Gastrocnemius medialis (tissue), 4 donors: Measurements from ENCODE around the gene DEPDC4. TPM values are rescaled to one million over a fixed set of nuclear protein-coding genes. Genes with fewer than 3 reads are reported as not detected.

Experiments
- ATAC-seq, 2 donors: fragments of 150-250 bp; one replicate each; pipeline ENCODE4 v1.9.1; 2016
- DNase-seq, 2 donors: peaks; one replicate each; pipeline ENCODE4 v3.0.0-alpha.2; 2019
- H3K27ac ChIP-seq, 4 donors: fragments of 200-600 bp; sonication (generic); 1 replicate in 1 of 4; 2 replicates in 3 of 4; pipeline ENCODE4 v1.5.1; 2016 to 2018; ENCODE audit warnings: mild to moderate bottlenecking in 2 of 4, moderate library complexity in 1 of 4
- H3K27me3 ChIP-seq, 3 donors: fragments of 200-600 bp; sonication (generic) in 2 of 3; 1 replicate in 1 of 3; 2 replicates in 2 of 3; pipeline versions ENCODE4 v1.5.1 to v1.6.0; 2016 to 2019; ENCODE audit warnings: mild to moderate bottlenecking in 1 of 3, moderate library complexity in 1 of 3
- H3K36me3 ChIP-seq, 2 donors: fragments of 200-600 bp; sonication (generic) in 1 of 2; one replicate each; pipeline ENCODE4 v1.5.1; 2017 to 2018
- H3K4me1 ChIP-seq, 2 donors: fragments of 200-600 bp; sonication (generic) in 1 of 2; one replicate each; pipeline ENCODE4 v1.5.1; 2016 to 2017; ENCODE audit warnings: mild to moderate bottlenecking in 2 of 2
- H3K4me3 ChIP-seq, 4 donors: fragments of 200-600 bp; sonication (generic) in 3 of 4; 1 replicate in 1 of 4; 2 replicates in 3 of 4; pipeline ENCODE4 v1.5.1; 2016 to 2019; ENCODE audit warnings: mild to moderate bottlenecking in 2 of 4
- H3K9me3 ChIP-seq, 3 donors: fragments of 200-600 bp; sonication (generic) in 2 of 3; 1 replicate in 1 of 3; 2 replicates in 2 of 3; pipeline ENCODE4 v1.5.1; 2016 to 2019
- POLR2A ChIP-seq, 2 donors: fragments of 450-650 bp; IDR thresholded peaks; one replicate each; pipeline ENCODE4 v1.6.1; 2017; ENCODE audit warnings: antibody characterized with exemption in 2 of 2, mild to moderate bottlenecking in 2 of 2, moderate library complexity in 2 of 2
- in situ Hi-C, 4 donors: fragments of 200-750 bp; cut with MboI; loops; one replicate each; pipeline versions ENCODE4 v1.15.0 to v1.8.0; 2017; ENCODE audit warnings: low sequenced_read_pairs in 4 of 4
- intact Hi-C: fragments of 100-400 bp; cut with DNase I; formaldehyde crosslinking; loops from one replicate; pipeline ENCODE4 v1.15.1; 2023; ENCODE audit warnings: low total_unique reads
- total RNA-seq, 4 donors: library from RNA; depleted of rRNA; stranded (reverse); fragments of >200 nt; gene quantifications; one replicate each; pipeline versions ENCODE4 v1.1.0 to v1.2.3, GENCODE V29; 2016
- TF ChIP-seq, protein P1 (sequence below), 5 experiments: fragments of 450-650 bp in 3 of 5; fragments of 200-600 bp in 2 of 5; sonication (generic) in 2 of 5; IDR thresholded peaks in 4 of 5; conservative IDR thresholded peaks in 1 of 5; 1 replicate in 4 of 5; 2 replicates in 1 of 5; pipeline ENCODE4 v1.5.1; 2016 to 2019; ENCODE audit warnings: antibody characterized with exemption in 5 of 5, mild to moderate bottlenecking in 3 of 5, moderate library complexity in 3 of 5

The DEPDC4 gene
- total RNA-seq, 4 donors from 2014 or later, result not detected

- DNase-seq (no peak), ATAC-seq (no peak)
- no peak overlapping the region for H3K4me3 ChIP-seq
- in situ Hi-C loops (loop anchor here in 1 of 4 donors (25.0 kb wide), 1 partner anchor 409 kb away; no protein-coding TSS in a partner anchor), intact Hi-C loops (no loop called here)
- no peaks in the 10 kb centered on the region for H3K27me3 ChIP-seq
- H3K36me3 ChIP-seq, result peaks cover 3 to 51% of the 10 kb centered on the region in 2 donors
- no peaks in the 10 kb centered on the region for H3K4me1 ChIP-seq
- no peak overlapping the region for H3K27ac ChIP-seq
- TF ChIP-seq, protein P1, sequence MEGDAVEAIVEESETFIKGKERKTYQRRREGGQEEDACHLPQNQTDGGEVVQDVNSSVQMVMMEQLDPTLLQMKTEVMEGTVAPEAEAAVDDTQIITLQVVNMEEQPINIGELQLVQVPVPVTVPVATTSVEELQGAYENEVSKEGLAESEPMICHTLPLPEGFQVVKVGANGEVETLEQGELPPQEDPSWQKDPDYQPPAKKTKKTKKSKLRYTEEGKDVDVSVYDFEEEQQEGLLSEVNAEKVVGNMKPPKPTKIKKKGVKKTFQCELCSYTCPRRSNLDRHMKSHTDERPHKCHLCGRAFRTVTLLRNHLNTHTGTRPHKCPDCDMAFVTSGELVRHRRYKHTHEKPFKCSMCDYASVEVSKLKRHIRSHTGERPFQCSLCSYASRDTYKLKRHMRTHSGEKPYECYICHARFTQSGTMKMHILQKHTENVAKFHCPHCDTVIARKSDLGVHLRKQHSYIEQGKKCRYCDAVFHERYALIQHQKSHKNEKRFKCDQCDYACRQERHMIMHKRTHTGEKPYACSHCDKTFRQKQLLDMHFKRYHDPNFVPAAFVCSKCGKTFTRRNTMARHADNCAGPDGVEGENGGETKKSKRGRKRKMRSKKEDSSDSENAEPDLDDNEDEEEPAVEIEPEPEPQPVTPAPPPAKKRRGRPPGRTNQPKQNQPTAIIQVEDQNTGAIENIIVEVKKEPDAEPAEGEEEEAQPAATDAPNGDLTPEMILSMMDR (IDR thresholded peaks at IDR 0.05 in 4 of 5, conservative IDR thresholded peaks at IDR 0.05 in 1 of 5), result no peak
- no peak for TF ChIP-seq POLR2A (IDR thresholded peaks at IDR 0.05)
- H3K9me3 ChIP-seq, result no peaks in the 10 kb centered on the region
These were observed 45.4 kb downstream of the DEPDC4 start for GRCh38 chr12:100221523-100221922.

DNA sequence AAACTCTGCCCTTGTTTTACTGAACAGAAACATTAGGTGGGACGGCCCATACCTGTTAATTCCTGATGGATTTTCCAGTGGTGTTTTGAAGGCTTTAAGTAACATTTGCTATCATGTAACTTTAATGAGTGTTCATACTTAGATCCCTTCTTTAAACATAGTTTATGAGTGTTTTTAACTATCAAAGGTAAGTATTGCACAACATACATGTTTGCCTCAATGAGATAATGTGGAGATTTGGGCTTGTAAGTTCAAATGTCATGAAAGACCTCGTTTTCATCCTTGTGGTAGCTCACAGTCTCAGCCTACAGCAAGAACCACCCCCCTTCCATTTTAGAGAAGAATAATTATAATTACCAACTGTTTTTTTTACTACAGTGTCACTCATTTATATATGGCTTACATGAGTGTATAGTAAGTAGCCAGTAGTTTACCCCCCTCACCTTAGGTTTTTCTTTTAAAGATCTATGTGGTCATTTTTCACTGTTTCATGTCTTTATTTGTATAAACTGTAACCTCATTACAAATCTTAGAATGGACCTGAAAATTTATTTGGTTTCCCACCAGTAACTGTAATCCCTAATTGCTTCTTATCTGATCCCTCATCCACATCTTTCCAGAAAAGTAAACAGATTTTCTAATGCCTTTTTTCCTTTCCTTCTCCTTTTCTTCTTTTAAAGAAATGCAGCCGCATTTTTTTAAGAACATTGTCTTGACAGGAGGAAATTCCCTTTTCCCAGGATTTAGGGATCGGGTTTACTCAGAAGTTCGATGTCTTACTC is 47.4 kb downstream of the DEPDC4 start:
- Histone ChIP-seq H3K4me1 (no peaks in the 10 kb centered on the region), H3K9me3 (no peaks in the 10 kb centered on the region), H3K4me3 (no peak overlapping the region), H3K36me3 (peaks cover 3 to 40% of the 10 kb centered on the region in 2 donors), H3K27me3 (no peaks in the 10 kb centered on the region), H3K27ac (no peak overlapping the region)
- in situ Hi-C loops, result loop anchor here in 1 of 4 donors (25.0 kb wide), 1 partner anchor 407 kb away; no protein-coding TSS in a partner anchor
- intact Hi-C loops, result no loop called here
- ATAC-seq (no peak), DNase-seq (no peak)
- no peak for TF ChIP-seq POLR2A (IDR thresholded peaks at IDR 0.05)
- TF ChIP-seq, protein P1 (IDR thresholded peaks at IDR 0.05 in 4 of 5, conservative IDR thresholded peaks at IDR 0.05 in 1 of 5), result no peak

DNA sequence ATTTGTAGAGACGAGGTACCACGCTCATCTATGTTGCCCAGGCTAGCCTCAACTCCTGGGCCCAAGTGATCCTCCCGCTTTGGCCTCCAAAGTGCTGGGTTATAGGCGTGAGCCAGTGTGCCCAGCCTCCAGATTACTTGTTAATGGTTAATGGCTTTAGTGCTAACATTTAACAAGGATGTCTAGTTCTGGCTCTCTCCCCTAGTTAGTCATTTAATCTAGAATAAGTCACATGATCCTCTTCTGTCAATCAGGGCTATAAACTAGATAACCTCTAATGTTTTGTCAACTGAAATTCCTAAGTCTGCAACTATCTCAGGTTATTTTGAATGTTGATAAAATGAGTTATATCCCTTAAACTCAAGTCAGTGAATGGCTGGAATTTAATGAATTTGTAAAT is 50.5 kb downstream of the DEPDC4 start:
- H3K4me3 ChIP-seq, result no peak overlapping the region
- H3K4me1 ChIP-seq, result no peaks in the 10 kb centered on the region
- H3K9me3 ChIP-seq, result no peaks in the 10 kb centered on the region
- H3K36me3 ChIP-seq, result peaks cover 3 to 60% of the 10 kb centered on the region in 2 donors
- TF ChIP-seq, protein P1 (IDR thresholded peaks at IDR 0.05 in 4 of 5, conservative IDR thresholded peaks at IDR 0.05 in 1 of 5), result no peak
- TF ChIP-seq POLR2A (IDR thresholded peaks at IDR 0.05), result no peak
- no peak overlapping the region for H3K27ac ChIP-seq
- no peak for ATAC-seq
- in situ Hi-C loops (loop anchor here in 1 of 4 donors (25.0 kb wide), 1 partner anchor 404 kb away; no protein-coding TSS in a partner anchor), intact Hi-C loops (no loop called here)
- no peaks in the 10 kb centered on the region for H3K27me3 ChIP-seq
- DNase-seq, result no peak

DNA sequence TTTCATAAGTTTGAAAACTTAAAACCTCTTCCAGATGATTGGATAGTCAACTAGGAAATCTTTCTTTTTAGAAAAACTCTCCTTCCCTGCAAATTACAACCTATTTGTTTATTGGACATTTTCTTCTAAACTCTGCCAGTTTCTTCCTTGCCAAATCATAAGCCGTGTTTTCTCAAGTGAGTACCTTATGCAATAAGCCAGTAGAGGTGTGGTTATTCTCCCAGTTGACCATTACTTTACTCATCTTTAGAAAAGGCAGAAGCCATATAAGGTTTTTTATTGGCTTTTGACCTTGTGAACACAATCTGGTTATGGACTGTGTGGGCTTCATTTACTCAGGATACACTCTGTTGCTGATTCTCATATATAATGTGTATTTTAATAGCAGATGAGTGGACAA is 51.7 kb downstream of the DEPDC4 start:
- intact Hi-C loops (no loop called here), in situ Hi-C loops (loop anchor here in 1 of 4 donors (25.0 kb wide), 1 partner anchor 403 kb away; no protein-coding TSS in a partner anchor)
- no peak overlapping the region for H3K4me3 ChIP-seq
- TF ChIP-seq, protein P1 (IDR thresholded peaks at IDR 0.05 in 4 of 5, conservative IDR thresholded peaks at IDR 0.05 in 1 of 5), result no peak
- TF ChIP-seq POLR2A (IDR thresholded peaks at IDR 0.05), result no peak
- no peaks in the 10 kb centered on the region for H3K9me3 ChIP-seq
- DNase-seq, result no peak
- no peak overlapping the region for H3K27ac ChIP-seq
- H3K27me3 ChIP-seq, result no peaks in the 10 kb centered on the region
- no peak for ATAC-seq
- H3K36me3 ChIP-seq, result peaks cover 3 to 60% of the 10 kb centered on the region in 2 donors
- no peaks in the 10 kb centered on the region for H3K4me1 ChIP-seq
